LoVo (cell line): ENCODE results near the gene ADAP1.
"Not testable (repeated sequence)": the region's sequence is repeated elsewhere in the genome, so short reads cannot be mapped to it uniquely, and the experiment has no call there.

Experiments
- DNase-seq: peaks from one replicate; pipeline ENCODE4 v3.0.0-alpha.2; 2016; ENCODE audit warnings: low spot score

The ADAP1 gene

GRCh38 chr7:954330-955238 is at the start of gene ADAP1:
Gene ADAP1, minus strand, starts transcription at chr7:954680. Its CDS starts 203 bp downstream, at chr7:954477.
- DNase-seq = peak; percentile 74

DNA sequence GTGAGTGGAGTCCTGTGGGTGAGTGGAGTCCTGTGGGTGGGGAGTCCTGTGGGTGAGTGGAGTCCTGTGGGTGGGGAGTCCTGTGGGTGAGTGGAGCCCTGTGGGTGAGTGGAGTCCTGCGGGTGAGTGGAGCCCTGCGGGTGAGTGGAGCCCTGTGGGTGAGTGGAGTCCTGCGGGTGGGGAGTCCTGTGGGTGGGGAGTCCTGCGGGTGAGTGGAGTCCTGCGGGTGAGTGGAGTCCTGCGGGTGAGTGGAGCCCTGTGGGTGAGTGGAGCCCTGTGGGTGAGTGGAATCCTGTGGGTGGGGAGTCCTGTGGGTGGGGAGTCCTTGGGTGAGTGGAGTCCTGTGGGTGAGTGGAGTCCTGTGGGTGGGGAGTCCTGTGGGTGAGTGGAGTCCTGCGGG is 48.0 kb upstream of the ADAP1 start:
- not testable (repeated sequence) for DNase-seq

DNA sequence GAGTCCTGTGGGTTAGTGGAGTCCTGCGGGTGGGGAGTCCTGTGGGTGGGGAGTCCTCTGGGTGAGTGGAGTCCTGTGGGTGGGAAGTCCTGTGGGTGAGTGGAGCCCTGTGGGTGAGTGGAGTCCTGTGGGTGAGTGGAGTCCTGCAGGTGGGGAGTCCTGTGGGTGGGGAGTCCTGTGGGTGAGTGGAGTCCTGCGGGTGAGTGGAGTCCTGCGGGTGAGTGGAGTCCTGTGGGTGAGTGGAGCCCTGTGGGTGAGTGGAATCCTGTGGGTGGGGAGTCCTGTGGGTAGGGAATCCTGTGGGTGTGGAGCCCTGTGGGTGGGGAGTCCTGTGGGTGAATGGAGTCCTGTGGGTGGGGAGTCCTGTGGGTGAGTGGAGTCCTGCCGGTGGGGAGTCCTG is 47.5 kb upstream of the ADAP1 start:
- DNase-seq = not testable (repeated sequence)

DNA sequence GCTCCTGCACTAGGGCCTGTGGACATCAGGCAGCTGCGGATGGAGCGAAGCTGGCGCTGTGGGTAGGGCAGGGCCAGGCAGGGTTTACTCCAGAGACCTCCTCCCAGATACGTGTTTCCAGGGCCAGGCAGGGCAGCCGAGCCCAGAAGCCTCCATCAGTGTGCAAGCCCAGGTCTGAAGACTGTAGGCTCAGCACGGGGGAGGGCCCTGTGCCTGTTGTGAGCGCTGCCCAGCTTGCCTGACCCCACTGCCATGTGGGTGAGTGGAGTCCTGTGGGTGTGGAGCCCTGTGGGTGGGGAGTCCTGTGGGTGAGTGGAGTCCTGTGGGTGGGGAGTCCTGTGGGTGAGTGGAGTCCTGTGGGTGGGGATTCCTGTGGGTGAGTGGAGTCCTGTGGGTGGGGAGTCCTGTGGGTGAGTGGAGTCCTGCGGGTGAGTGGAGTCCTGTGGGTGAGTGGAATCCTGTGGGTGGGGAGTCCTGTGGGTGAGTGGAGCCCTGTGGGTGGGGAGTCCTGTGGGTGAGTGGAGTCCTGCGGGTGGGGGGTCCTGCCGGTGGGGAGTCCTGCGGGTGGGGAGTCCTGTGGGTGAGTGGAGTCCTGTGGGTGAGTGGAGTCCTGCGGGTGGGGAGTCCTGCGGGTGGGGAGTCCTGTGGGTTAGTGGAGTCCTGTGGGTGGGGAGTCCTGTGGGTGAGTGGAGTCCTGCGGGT is 46.7 kb upstream of the ADAP1 start:
- not testable (repeated sequence) for DNase-seq

GRCh38 chr7:999941-1000935 is 45.8 kb upstream of the ADAP1 start:
- DNase-seq = no peak

GRCh38 chr7:999149-999879 is 44.8 kb upstream of the ADAP1 start:
- DNase-seq = no peak

GRCh38 chr7:997404-998395 is 43.2 kb upstream of the ADAP1 start:
- DNase-seq = no peak

DNA sequence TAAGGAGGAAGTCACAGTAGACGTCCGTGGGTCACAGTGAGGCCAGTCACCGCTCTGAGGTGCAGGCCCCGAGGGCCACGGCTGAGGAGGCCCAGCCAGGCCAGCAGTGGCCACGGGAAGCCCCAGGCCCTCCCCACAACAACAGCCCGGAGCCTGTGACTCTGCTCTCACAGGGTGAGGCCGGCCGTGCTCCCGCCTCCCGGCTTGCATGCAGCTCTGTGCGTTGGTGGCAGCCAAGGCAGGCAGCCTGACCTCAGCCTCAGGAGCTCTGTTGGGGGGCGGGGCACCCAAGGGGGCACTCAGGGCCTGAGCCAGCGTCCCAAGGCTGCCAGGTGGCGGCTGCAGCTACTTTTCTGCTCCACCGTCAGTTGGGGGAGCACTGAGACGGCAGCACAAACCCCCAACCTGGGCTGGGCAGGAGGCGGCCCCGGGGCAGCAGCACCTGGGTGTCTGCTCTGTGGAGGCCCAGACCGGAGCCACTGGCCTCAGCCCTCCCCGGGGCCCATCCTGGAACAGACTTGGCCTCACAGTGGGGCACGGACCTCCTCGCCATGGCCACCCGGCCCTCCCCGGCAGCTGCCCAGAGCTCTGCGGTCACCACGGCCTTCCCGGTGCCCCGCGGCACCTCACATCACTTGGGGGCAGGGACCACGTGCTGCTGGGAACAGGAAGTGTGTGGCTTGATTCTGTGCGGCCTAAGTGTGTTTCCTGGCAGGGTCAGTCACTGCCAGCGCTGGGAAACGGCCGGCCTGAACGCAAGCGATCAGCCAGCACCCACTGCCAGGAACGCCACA is 41.8 kb upstream of the ADAP1 start:
- DNase-seq = no peak

GRCh38 chr7:995571-995970 is 41.1 kb upstream of the ADAP1 start:
- DNase-seq = no peak

DNA sequence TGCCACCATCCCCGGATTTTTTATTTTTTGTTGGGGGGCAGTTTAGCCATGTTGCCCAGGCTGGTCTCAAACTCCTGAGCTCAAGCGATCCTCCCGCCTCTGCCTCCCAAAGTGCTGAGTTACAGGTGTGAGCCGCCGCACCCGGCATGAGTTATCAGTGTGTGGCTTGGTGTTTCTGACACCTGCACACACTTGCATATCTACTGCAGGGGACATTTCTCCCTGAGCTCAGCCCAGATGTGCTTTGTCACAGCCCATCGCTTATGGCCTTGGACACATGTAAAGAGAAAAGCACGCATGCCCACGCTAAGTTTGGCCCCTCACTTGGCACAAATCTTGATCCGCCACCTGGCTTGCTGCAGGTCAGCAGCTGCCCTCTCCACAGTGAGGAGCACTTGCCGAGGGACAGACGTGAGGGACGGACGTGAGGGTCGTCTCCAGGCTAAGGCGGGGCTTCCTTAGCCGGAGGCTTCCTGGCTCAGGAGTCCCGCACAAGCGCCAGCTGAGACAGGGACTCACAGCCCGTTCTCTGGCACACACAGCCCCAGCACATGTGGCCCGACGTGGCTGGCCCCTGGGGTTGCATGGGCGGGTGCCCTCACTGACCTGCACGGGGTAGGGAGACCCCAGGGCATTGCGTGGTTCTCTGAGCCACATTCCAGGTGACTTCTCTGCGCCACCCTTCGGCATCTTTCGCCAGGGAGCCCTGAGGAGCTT is 40.3 kb upstream of the ADAP1 start:
- no peak for DNase-seq

- peak; percentile 96 for DNase-seq
Measured at GRCh38 chr7:992709-993607, 38.5 kb upstream of the ADAP1 start.

- DNase-seq = no peak
Measured at GRCh38 chr7:991729-992656, 37.5 kb upstream of the ADAP1 start.

DNA sequence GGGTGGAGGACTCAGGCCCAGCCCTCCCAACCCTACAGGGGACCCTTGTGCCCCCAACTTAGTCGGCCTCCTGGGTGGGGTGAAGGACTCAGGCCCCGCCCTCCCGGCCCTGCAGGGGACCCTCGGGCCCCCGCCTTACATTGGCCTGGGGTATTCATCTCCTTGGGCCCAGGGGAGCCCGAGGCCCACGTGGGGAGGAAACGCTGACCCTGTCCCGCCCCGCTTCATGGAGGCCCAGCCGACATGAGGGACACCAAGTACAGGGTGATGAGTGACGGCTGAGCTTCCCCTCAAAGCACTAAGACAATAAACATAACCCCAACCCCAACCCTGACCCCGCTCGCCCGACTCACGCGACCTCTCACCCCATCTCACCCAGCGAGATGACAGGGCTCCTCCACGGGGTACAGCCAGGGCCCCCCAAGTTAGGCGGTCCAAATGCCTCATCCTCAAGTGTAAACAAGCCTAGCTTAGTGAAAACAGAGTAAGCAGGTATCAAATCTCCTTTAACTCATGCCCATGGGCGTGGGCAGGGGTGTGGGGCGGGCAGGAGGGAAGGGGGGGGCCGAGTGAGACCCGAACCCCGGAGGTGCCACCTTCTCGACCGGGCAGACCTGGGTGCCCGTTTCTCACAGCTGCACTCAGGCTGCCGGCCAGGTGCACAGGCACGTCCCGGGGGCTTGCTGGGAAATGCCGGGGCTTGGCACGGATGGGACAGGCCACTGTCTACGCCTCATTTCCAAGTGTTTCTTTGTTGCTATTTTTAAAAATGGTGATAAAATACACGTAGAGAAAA is 36.7 kb upstream of the ADAP1 start:
- DNase-seq = no peak

DNA sequence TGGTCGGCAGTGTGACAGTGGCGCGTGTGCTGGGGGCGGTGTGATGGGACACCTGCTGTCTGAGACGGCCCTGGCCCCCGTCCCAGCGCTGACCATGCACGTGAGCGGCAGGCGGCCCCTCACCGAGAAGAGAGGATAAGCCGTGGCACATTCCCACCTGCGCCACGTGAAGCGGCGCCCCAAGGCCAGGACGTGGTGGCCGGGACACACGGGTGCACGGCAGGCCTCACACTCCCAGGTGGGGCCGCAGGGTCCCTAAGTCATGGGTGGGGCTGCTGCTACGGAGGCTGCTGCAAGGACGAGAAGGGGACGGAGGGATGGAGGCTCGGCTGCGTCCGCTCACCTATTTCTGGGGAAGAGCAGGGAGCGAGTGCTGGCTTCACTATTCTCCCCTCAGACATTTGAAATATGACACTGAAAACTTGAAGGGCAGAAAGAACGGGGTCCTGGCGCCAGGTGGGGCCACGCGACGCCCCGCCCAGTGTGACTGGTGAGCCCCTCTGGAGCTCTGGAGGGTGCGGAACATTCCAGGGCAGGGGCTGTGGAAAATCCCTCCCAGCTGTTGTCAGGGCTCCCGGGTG is 36.0 kb upstream of the ADAP1 start:
- DNase-seq = no peak

GRCh38 chr7:988963-989529 is 34.6 kb upstream of the ADAP1 start:
- DNase-seq = no peak
